Stimulated activated CD8-positive, alpha-beta memory T cell treated with anti-CD3 and anti-CD28 coated beads, Interleukin-4, amount 100 ng/mL, for 48 hours (primary cell): ENCODE data around the gene TNNT3.

ENCODE experiments used
- DNase-seq: peaks from one replicate; pipeline ENCODE4 v3.0.0-alpha.2; 2020

TNNT3 gene

GRCh38 chr11:1964348-1964747, 44.8 kb downstream of the TNNT3 start:
- DNase-seq = no peak

- DNase-seq = no peak
Measured at GRCh38 chr11:1964955-1965354, 45.5 kb downstream of the TNNT3 start.

- DNase-seq = no peak
Measured at GRCh38 chr11:1966531-1966930, 47.0 kb downstream of the TNNT3 start.

GRCh38 chr11:1967641-1968225, 48.2 kb downstream of the TNNT3 start:
- DNase-seq = no peak

GRCh38 chr11:1968454-1969002, 49.0 kb downstream of the TNNT3 start:
- no peak for DNase-seq

- DNase-seq = no peak
Measured at GRCh38 chr11:1969035-1969434, 49.5 kb downstream of the TNNT3 start.

- no peak for DNase-seq
Measured at GRCh38 chr11:1969776-1970175, 50.3 kb downstream of the TNNT3 start.

- DNase-seq = no peak
Measured at GRCh38 chr11:1970956-1971355, 51.5 kb downstream of the TNNT3 start.

GRCh38 chr11:1975185-1975584, 55.7 kb downstream of the TNNT3 start:
- DNase-seq = no peak

- DNase-seq = no peak
Measured at GRCh38 chr11:1978720-1979473, 59.4 kb downstream of the TNNT3 start.

GRCh38 chr11:1979607-1980006, 60.1 kb downstream of the TNNT3 start:
- no peak for DNase-seq

- no peak for DNase-seq
Measured at GRCh38 chr11:1982873-1983600, 63.5 kb downstream of the TNNT3 start.

- DNase-seq = no peak
Measured at GRCh38 chr11:1983601-1983961, 64.1 kb downstream of the TNNT3 start.

GRCh38 chr11:1987024-1987423, 67.5 kb downstream of the TNNT3 start:
- no peak for DNase-seq

- DNase-seq = no peak
Measured at GRCh38 chr11:1988174-1988573, 68.7 kb downstream of the TNNT3 start.
